ENCODE measurements around the gene UBE3C.

Gene UBE3C

DNA sequence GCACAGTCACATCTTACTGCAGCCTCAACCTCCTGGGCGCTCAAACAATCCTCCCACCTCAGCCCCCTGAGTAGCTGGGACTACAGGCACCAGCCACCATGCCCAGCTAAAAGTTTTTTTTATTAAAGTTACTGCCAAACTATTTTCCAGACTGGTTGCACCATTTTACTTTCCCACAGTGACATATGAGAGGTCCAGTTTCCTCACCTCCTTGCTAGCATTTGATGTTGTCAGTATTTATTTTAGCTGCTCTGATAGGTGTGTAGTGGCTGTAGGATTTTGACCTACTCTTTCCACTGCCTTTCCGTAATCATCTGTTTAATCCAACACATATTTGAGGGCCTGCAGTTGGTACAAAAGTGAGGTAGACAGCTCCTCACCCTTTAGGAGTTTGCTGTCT lies 5.4 kb upstream of the UBE3C start:
- TF ChIP-seq, protein P1, sequence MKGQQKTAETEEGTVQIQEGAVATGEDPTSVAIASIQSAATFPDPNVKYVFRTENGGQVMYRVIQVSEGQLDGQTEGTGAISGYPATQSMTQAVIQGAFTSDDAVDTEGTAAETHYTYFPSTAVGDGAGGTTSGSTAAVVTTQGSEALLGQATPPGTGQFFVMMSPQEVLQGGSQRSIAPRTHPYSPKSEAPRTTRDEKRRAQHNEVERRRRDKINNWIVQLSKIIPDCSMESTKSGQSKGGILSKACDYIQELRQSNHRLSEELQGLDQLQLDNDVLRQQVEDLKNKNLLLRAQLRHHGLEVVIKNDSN (IDR thresholded peaks at IDR 0.05) = no peak
- no peak for TF ChIP-seq NFIC (IDR thresholded peaks at IDR 0.05)
- no peak for TF ChIP-seq CEBPB (IDR thresholded peaks at IDR 0.05)
- no peak for TF ChIP-seq YY1 (IDR thresholded peaks at IDR 0.05; ENCODE audit: low read depth)
- TF ChIP-seq CREB1 (IDR thresholded peaks at IDR 0.05; ENCODE audit: low read depth) = no peak
- TF ChIP-seq TCF12 (IDR thresholded peaks at IDR 0.05; ENCODE audit: low read depth) = no peak
- TF ChIP-seq TEAD4 (IDR thresholded peaks at IDR 0.05) = no peak
- TF ChIP-seq EP300 (IDR thresholded peaks at IDR 0.05; ENCODE audit: borderline replicate concordance) = no peak
- no peak for TF ChIP-seq FOXM1 (IDR thresholded peaks at IDR 0.05; ENCODE audit: borderline replicate concordance, low read depth)
- TF ChIP-seq, protein P2, sequence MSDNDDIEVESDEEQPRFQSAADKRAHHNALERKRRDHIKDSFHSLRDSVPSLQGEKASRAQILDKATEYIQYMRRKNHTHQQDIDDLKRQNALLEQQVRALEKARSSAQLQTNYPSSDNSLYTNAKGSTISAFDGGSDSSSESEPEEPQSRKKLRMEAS (IDR thresholded peaks at IDR 0.05) = no peak
- no peak for TF ChIP-seq RAD21 (IDR thresholded peaks at IDR 0.05; ENCODE audit: low read depth)
- no peak for TF ChIP-seq ZBTB7A (IDR thresholded peaks at IDR 0.05; ENCODE audit: low read depth)
- TF ChIP-seq TAF1 (IDR thresholded peaks at IDR 0.05; ENCODE audit: low read depth) = no peak
- TF ChIP-seq, protein P3, sequence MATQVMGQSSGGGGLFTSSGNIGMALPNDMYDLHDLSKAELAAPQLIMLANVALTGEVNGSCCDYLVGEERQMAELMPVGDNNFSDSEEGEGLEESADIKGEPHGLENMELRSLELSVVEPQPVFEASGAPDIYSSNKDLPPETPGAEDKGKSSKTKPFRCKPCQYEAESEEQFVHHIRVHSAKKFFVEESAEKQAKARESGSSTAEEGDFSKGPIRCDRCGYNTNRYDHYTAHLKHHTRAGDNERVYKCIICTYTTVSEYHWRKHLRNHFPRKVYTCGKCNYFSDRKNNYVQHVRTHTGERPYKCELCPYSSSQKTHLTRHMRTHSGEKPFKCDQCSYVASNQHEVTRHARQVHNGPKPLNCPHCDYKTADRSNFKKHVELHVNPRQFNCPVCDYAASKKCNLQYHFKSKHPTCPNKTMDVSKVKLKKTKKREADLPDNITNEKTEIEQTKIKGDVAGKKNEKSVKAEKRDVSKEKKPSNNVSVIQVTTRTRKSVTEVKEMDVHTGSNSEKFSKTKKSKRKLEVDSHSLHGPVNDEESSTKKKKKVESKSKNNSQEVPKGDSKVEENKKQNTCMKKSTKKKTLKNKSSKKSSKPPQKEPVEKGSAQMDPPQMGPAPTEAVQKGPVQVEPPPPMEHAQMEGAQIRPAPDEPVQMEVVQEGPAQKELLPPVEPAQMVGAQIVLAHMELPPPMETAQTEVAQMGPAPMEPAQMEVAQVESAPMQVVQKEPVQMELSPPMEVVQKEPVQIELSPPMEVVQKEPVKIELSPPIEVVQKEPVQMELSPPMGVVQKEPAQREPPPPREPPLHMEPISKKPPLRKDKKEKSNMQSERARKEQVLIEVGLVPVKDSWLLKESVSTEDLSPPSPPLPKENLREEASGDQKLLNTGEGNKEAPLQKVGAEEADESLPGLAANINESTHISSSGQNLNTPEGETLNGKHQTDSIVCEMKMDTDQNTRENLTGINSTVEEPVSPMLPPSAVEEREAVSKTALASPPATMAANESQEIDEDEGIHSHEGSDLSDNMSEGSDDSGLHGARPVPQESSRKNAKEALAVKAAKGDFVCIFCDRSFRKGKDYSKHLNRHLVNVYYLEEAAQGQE (IDR thresholded peaks at IDR 0.05; ENCODE audit: low read depth) = no peak
- no peak for TF ChIP-seq EGR1 (IDR thresholded peaks at IDR 0.05)

DNA sequence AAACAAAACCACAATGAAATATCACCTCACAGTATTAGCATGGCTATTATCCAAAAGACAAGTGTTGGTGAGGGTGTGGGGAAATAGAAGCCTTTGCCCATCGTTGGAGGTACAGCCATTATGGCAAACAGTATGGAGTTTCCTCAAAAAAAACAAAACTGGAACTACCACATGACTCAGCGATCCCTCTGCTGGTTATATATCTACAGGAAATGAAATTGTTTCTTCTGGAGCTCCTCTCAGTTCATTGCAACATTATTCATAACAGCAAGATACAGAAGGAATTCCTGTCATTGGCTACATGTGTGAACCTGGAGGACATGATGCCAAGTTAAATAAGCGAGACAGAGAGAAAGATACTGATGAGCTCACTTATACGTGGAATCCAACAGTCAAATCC lies 2.4 kb upstream of the UBE3C start:
- TF ChIP-seq RAD21 (IDR thresholded peaks at IDR 0.05; ENCODE audit: low read depth) = no peak
- TF ChIP-seq NFIC (IDR thresholded peaks at IDR 0.05) = no peak

DNA sequence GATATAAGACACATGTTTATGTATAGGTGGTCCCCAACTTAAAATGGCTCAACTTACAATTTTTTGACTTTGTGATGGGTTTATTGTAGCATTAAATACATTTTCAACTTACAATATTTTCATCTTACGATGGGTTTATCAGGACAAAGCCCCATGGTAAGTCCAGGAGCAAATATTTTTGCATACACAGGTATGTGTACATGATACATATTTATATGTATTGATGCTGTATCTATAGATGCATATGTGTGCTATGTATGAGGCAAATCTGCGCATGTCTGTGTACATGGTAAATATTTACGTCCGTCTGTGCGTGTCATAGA lies 664 bp upstream of the UBE3C start:
- TF ChIP-seq CREB1 (IDR thresholded peaks at IDR 0.05; ENCODE audit: low read depth) = no peak
- TF ChIP-seq TEAD4 (IDR thresholded peaks at IDR 0.05) = no peak
- TF ChIP-seq EP300 (IDR thresholded peaks at IDR 0.05; ENCODE audit: borderline replicate concordance) = no peak
- TF ChIP-seq TCF12 (IDR thresholded peaks at IDR 0.05; ENCODE audit: low read depth) = no peak
- no peak for TF ChIP-seq RAD21 (IDR thresholded peaks at IDR 0.05; ENCODE audit: low read depth)
- no peak for TF ChIP-seq YY1 (IDR thresholded peaks at IDR 0.05; ENCODE audit: low read depth)
- TF ChIP-seq TAF1 (IDR thresholded peaks at IDR 0.05; ENCODE audit: low read depth) = no peak
- TF ChIP-seq, protein P2 (IDR thresholded peaks at IDR 0.05) = no peak
- TF ChIP-seq, protein P1 (IDR thresholded peaks at IDR 0.05) = no peak
- TF ChIP-seq, protein P3 (IDR thresholded peaks at IDR 0.05; ENCODE audit: low read depth) = no peak
- TF ChIP-seq ZBTB7A (IDR thresholded peaks at IDR 0.05; ENCODE audit: low read depth) = no peak
- TF ChIP-seq FOXM1 (IDR thresholded peaks at IDR 0.05; ENCODE audit: borderline replicate concordance, low read depth) = no peak
- TF ChIP-seq CEBPB (IDR thresholded peaks at IDR 0.05) = no peak
- TF ChIP-seq EGR1 (IDR thresholded peaks at IDR 0.05) = no peak
- no peak for TF ChIP-seq NFIC (IDR thresholded peaks at IDR 0.05)

DNA sequence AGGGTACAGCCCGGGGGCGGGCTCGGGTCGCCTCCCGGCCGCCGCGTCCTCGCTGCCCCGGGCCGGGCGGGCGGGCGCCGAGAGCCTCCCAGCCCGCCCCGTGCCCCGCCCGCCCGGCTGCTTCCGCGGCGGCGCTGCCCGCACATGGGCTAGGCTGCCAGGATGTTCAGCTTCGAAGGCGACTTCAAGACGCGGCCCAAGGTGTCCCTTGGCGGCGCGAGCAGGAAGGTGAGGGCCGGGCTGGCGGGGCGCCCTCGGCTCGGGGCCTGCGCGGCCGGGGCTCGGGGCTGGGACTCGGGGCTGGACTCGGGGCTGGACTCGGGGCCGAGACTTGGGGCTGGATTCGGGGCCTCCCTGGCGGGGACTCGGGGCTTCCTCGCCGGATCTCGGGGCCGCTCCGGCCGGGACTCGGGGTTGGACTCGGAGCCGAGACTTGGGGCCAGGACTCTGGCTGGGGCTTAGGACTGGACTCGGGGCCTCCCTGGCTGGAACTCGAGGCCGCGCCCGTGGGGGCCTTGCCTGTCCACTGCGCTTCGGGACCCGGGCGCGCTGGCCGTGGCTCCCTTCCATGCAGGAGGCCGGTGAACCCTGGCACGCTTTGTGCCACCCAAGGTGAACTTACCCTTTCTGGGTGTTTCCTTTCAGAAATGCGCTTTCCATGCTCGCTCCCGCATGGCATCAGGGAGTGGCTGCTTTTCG lies 534 bp downstream of the UBE3C start:
- no peak for TF ChIP-seq TCF12 (IDR thresholded peaks at IDR 0.05; ENCODE audit: low read depth)
- TF ChIP-seq NFIC (IDR thresholded peaks at IDR 0.05) = no peak
- TF ChIP-seq, protein P1 (IDR thresholded peaks at IDR 0.05) = no peak
- TF ChIP-seq CEBPB (IDR thresholded peaks at IDR 0.05) = no peak
- TF ChIP-seq, protein P2 (IDR thresholded peaks at IDR 0.05) = no peak; the same call in 1 of the 2 replicates
- no peak for TF ChIP-seq TEAD4 (IDR thresholded peaks at IDR 0.05)
- TF ChIP-seq TAF1 (IDR thresholded peaks at IDR 0.05; ENCODE audit: low read depth) = no peak; the same call in 1 of the 2 replicates
- no peak for TF ChIP-seq CREB1 (IDR thresholded peaks at IDR 0.05; ENCODE audit: low read depth)
- TF ChIP-seq EGR1 (IDR thresholded peaks at IDR 0.05) = no peak
- TF ChIP-seq FOXM1 (IDR thresholded peaks at IDR 0.05; ENCODE audit: borderline replicate concordance, low read depth) = no peak
- TF ChIP-seq YY1 (IDR thresholded peaks at IDR 0.05; ENCODE audit: low read depth) = no peak
- TF ChIP-seq ZBTB7A (IDR thresholded peaks at IDR 0.05; ENCODE audit: low read depth) = no peak
- no peak for TF ChIP-seq RAD21 (IDR thresholded peaks at IDR 0.05; ENCODE audit: low read depth)
- TF ChIP-seq EP300 (IDR thresholded peaks at IDR 0.05; ENCODE audit: borderline replicate concordance) = no peak
- TF ChIP-seq, protein P3 (IDR thresholded peaks at IDR 0.05; ENCODE audit: low read depth) = no peak

Measured in Ishikawa (cell line).